Measurements from ENCODE around the gene RSRC1. TPM values are rescaled to one million over a fixed set of nuclear protein-coding genes. Genes with fewer than 3 reads are reported as not detected.

RSRC1 gene
- polyA plus RNA-seq, 1 donor (not counting 4 experiments of a cell fraction or from before 2014, with no cell fraction given) = 11.1 TPM

- Histone ChIP-seq H3K9me3 (ENCODE audit: control insufficient read depth, low read depth, low read length) (no peaks in the 10 kb centered on the region), H3K27ac (ENCODE audit: control insufficient read depth, insufficient read depth, low read length) (no peak overlapping the region), H3K4me2 (ENCODE audit: control insufficient read depth, extremely low read depth, insufficient read depth, low read depth, low read length) (no peak overlapping the region), H3K27me3 (ENCODE audit: control insufficient read depth, extremely low read depth, insufficient read depth, low read length) (peaks cover 4% of the 10 kb centered on the region), H3K4me1 (ENCODE audit: control insufficient read depth, extremely low read depth, insufficient read depth, low read length) (no peaks in the 10 kb centered on the region), H3K9ac (ENCODE audit: control insufficient read depth, extremely low read depth, insufficient read depth, low read length) (no peak overlapping the region), H3K4me3 (ENCODE audit: control insufficient read depth in 2 of 3, extremely low read depth in 1 of 3, insufficient read depth in 2 of 3, low read depth in 1 of 3, low read length in 3 of 3) (no peak overlapping the region), H2AFZ (ENCODE audit: control insufficient read depth, low read length) (no peak overlapping the region), H4K20me1 (ENCODE audit: control insufficient read depth, extremely low read depth, insufficient read depth, low read length) (no peaks in the 10 kb centered on the region), H3K79me2 (ENCODE audit: control insufficient read depth, insufficient read depth, low read length) (no peaks in the 10 kb centered on the region), H3K36me3 (ENCODE audit: control insufficient read depth in 2 of 2, extremely low read depth in 1 of 2, insufficient read depth in 2 of 2, low read length in 2 of 2) (no peaks in the 10 kb centered on the region), H3K9me1 (ENCODE audit: control insufficient read depth, extremely low read depth, insufficient read depth, low read length) (no peaks in the 10 kb centered on the region)
- no peak for TF ChIP-seq CTCF (optimal IDR thresholded peaks at IDR 0.05 in 1 of 3, IDR thresholded peaks at IDR 0.05 in 1 of 3, conservative IDR thresholded peaks at IDR 0.05 in 1 of 3; ENCODE audit: extremely low read depth in 1 of 3, insufficient read depth in 2 of 3, low read length in 3 of 3)
- no peak for TF ChIP-seq EZH2 (IDR thresholded peaks at IDR 0.05; ENCODE audit: low read length)
- FAIRE-seq (no peak), DNase-seq (ENCODE audit: low read depth, low spot score) (no peak)
- dilution Hi-C loops (cut with MboI; ENCODE audit: extremely low pct_ligation_motif_present, low sequenced_read_pairs) = no loop called here
Measured at GRCh38 chr3:158079599-158079998, 30.3 kb upstream of the RSRC1 start.

GRCh38 chr3:158084651-158085050 is 25.2 kb upstream of the RSRC1 start:
- FAIRE-seq = no peak

More at GRCh38 chr3:158084651-158085050, 25.2 kb upstream of the RSRC1 start:
- no peaks in the 10 kb centered on the region for H3K9me3 ChIP-seq (ENCODE audit: control insufficient read depth, low read depth, low read length)
- no peak for DNase-seq (ENCODE audit: low read depth, low spot score)
- peaks cover 1% of the 10 kb centered on the region for H3K27me3 ChIP-seq (ENCODE audit: control insufficient read depth, extremely low read depth, insufficient read depth, low read length)
- TF ChIP-seq CTCF (optimal IDR thresholded peaks at IDR 0.05 in 1 of 3, IDR thresholded peaks at IDR 0.05 in 1 of 3, conservative IDR thresholded peaks at IDR 0.05 in 1 of 3; ENCODE audit: extremely low read depth in 1 of 3, insufficient read depth in 2 of 3, low read length in 3 of 3) = no peak
- TF ChIP-seq EZH2 (IDR thresholded peaks at IDR 0.05; ENCODE audit: low read length) = no peak
- peaks cover 12% of the 10 kb centered on the region for H3K4me1 ChIP-seq (ENCODE audit: control insufficient read depth, extremely low read depth, insufficient read depth, low read length)
- no peak overlapping the region for H3K4me3 ChIP-seq (ENCODE audit: control insufficient read depth in 2 of 3, extremely low read depth in 1 of 3, insufficient read depth in 2 of 3, low read depth in 1 of 3, low read length in 3 of 3)
- no peak overlapping the region for H3K9ac ChIP-seq (ENCODE audit: control insufficient read depth, extremely low read depth, insufficient read depth, low read length)
- H3K27ac ChIP-seq (ENCODE audit: control insufficient read depth, insufficient read depth, low read length) = no peak overlapping the region
- no peak overlapping the region for H3K4me2 ChIP-seq (ENCODE audit: control insufficient read depth, extremely low read depth, insufficient read depth, low read depth, low read length)
- no peaks in the 10 kb centered on the region for H3K9me1 ChIP-seq (ENCODE audit: control insufficient read depth, extremely low read depth, insufficient read depth, low read length)
- no peak overlapping the region for H2AFZ ChIP-seq (ENCODE audit: control insufficient read depth, low read length)
- H3K36me3 ChIP-seq (ENCODE audit: control insufficient read depth in 2 of 2, extremely low read depth in 1 of 2, insufficient read depth in 2 of 2, low read length in 2 of 2) = no peaks in the 10 kb centered on the region
- no peaks in the 10 kb centered on the region for H3K79me2 ChIP-seq (ENCODE audit: control insufficient read depth, insufficient read depth, low read length)
- no peaks in the 10 kb centered on the region for H4K20me1 ChIP-seq (ENCODE audit: control insufficient read depth, extremely low read depth, insufficient read depth, low read length)
- dilution Hi-C loops (cut with MboI; ENCODE audit: extremely low pct_ligation_motif_present, low sequenced_read_pairs) = no loop called here

Measured in keratinocyte (primary cell).